KMS-11 (cell line): Measurements from ENCODE around the gene CAMK1.

ENCODE experiments used
- H2AFZ ChIP-seq: fragments of 200-600 bp; sonication (generic); 2 replicates; pipeline ENCODE4 v1.6.1; 2016; ENCODE audit warnings: antibody characterized with exemption, mixed run types, low read depth
- H3K27ac ChIP-seq: fragments of 200-600 bp; sonication (generic); 2 replicates; pipeline ENCODE4 v1.6.1; 2016; ENCODE audit warnings: mild to moderate bottlenecking, mixed run types
- H3K27me3 ChIP-seq: fragments of 200-600 bp; sonication (generic); 2 replicates; pipeline ENCODE4 v1.6.1; 2017; ENCODE audit warnings: mild to moderate bottlenecking, low read depth, mixed run types, moderate library complexity; ENCODE audit not compliant: insufficient read depth
- H3K36me3 ChIP-seq: fragments of 200-600 bp; sonication (generic); 2 replicates; pipeline ENCODE4 v1.6.1; 2017; ENCODE audit warnings: mild to moderate bottlenecking, mixed run types; ENCODE audit not compliant: insufficient read depth
- H3K4me1 ChIP-seq: fragments of 200-600 bp; sonication (generic); 2 replicates; pipeline ENCODE4 v1.6.1; 2016; ENCODE audit warnings: mild to moderate bottlenecking, low read depth, mixed run types; ENCODE audit not compliant: poor library complexity, severe bottlenecking
- H3K4me2 ChIP-seq: fragments of 200-600 bp; sonication (generic); 2 replicates; pipeline ENCODE4 v1.7.0; 2016; ENCODE audit warnings: mild to moderate bottlenecking, mixed run types
- H3K4me3 ChIP-seq: fragments of 200-600 bp; sonication (generic); IDR thresholded peaks from 2 replicates; pipeline ENCODE4 v1.6.1; 2017; ENCODE audit warnings: low read depth, low read length, mixed read lengths; ENCODE audit not compliant: insufficient read depth
- H3K79me2 ChIP-seq: fragments of 200-600 bp; sonication (generic); 2 replicates; pipeline ENCODE4 v1.6.1; 2016; ENCODE audit warnings: low read depth, mixed run types; ENCODE audit not compliant: insufficient read depth
- H3K9ac ChIP-seq: fragments of 200-600 bp; sonication (generic); 2 replicates; pipeline ENCODE4 v1.6.1; 2016; ENCODE audit warnings: mild to moderate bottlenecking, mixed run types
- H4K20me1 ChIP-seq: fragments of 200-600 bp; sonication (generic); 2 replicates; pipeline ENCODE4 v1.6.1; 2016; ENCODE audit warnings: mild to moderate bottlenecking, mixed run types; ENCODE audit not compliant: insufficient read depth
- TF ChIP-seq, protein P1 (sequence below): fragments of 200-600 bp; sonication (generic); conservative IDR thresholded peaks from 2 replicates; pipeline ENCODE4 v1.6.1; 2017; ENCODE audit warnings: low read depth, mild to moderate bottlenecking, antibody characterized with exemption, low read length, moderate library complexity, mixed read lengths

CAMK1 gene

GRCh38 chr3:9749296-9749644, 20.5 kb downstream of the CAMK1 start:
- peak overlapping the region; percentile 27; the same call in 1 of the 2 replicates for H3K27ac ChIP-seq
- peaks cover 4% of the 10 kb centered on the region for H3K4me1 ChIP-seq
- H2AFZ ChIP-seq, result peak overlapping the region; percentile 85; the same call in 1 of the 2 replicates
- H3K79me2 ChIP-seq, result no peaks in the 10 kb centered on the region
- TF ChIP-seq, protein P1, sequence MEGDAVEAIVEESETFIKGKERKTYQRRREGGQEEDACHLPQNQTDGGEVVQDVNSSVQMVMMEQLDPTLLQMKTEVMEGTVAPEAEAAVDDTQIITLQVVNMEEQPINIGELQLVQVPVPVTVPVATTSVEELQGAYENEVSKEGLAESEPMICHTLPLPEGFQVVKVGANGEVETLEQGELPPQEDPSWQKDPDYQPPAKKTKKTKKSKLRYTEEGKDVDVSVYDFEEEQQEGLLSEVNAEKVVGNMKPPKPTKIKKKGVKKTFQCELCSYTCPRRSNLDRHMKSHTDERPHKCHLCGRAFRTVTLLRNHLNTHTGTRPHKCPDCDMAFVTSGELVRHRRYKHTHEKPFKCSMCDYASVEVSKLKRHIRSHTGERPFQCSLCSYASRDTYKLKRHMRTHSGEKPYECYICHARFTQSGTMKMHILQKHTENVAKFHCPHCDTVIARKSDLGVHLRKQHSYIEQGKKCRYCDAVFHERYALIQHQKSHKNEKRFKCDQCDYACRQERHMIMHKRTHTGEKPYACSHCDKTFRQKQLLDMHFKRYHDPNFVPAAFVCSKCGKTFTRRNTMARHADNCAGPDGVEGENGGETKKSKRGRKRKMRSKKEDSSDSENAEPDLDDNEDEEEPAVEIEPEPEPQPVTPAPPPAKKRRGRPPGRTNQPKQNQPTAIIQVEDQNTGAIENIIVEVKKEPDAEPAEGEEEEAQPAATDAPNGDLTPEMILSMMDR, result no peak
- no peaks in the 10 kb centered on the region for H4K20me1 ChIP-seq
- peak overlapping the region; percentile 28; the same call in 1 of the 2 replicates for H3K9ac ChIP-seq
- no peaks in the 10 kb centered on the region for H3K36me3 ChIP-seq
- H3K4me3 ChIP-seq, result no peak overlapping the region
- no peaks in the 10 kb centered on the region for H3K27me3 ChIP-seq
- peak overlapping the region; percentile 54 for H3K4me2 ChIP-seq

GRCh38 chr3:9748031-9748430, 21.7 kb downstream of the CAMK1 start:
- Histone ChIP-seq H3K9ac (no peak overlapping the region), H3K27ac (no peak overlapping the region), H3K4me3 (no peak overlapping the region), H4K20me1 (no peaks in the 10 kb centered on the region), H3K79me2 (no peaks in the 10 kb centered on the region), H3K4me1 (peaks cover 4% of the 10 kb centered on the region), H3K36me3 (no peaks in the 10 kb centered on the region), H3K4me2 (no peak overlapping the region), H2AFZ (no peak overlapping the region), H3K27me3 (no peaks in the 10 kb centered on the region)
- TF ChIP-seq, protein P1, result no peak

- TF ChIP-seq, protein P1, result no peak
- H3K4me2 ChIP-seq, result no peak overlapping the region
- no peak overlapping the region for H2AFZ ChIP-seq
- H3K36me3 ChIP-seq, result no peaks in the 10 kb centered on the region
- no peak overlapping the region for H3K9ac ChIP-seq
- no peaks in the 10 kb centered on the region for H3K79me2 ChIP-seq
- peaks cover 4% of the 10 kb centered on the region for H3K4me1 ChIP-seq
- no peak overlapping the region for H3K27ac ChIP-seq
- no peaks in the 10 kb centered on the region for H4K20me1 ChIP-seq
- H3K27me3 ChIP-seq, result no peaks in the 10 kb centered on the region
- no peak overlapping the region for H3K4me3 ChIP-seq
Observed at GRCh38 chr3:9747267-9747666, 22.5 kb downstream of the CAMK1 start.

DNA sequence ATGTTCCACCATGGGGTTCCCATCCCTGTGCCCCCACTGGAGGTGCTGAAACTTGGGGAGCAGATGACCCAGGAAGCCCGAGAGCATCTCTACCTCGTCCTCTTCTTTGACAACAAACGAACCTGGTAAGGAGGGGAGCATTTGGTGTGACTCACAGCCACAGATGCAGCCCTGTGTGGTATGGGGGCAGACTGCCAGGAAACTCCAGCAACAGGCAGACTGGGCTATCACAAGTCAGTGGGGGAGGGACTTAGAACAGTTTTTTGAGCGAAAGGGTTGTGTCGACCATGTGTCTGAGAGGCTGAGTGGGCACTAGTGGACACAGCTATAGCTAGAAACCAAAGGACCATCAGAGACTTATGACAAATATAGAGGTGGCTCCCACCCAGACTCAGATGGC, 23.4 kb downstream of the CAMK1 start:
- TF ChIP-seq, protein P1, result no peak
- Histone ChIP-seq H3K27me3 (no peaks in the 10 kb centered on the region), H2AFZ (no peak overlapping the region), H3K9ac (no peak overlapping the region), H4K20me1 (no peaks in the 10 kb centered on the region), H3K36me3 (no peaks in the 10 kb centered on the region), H3K4me3 (no peak overlapping the region), H3K4me1 (peaks cover 4% of the 10 kb centered on the region), H3K79me2 (no peaks in the 10 kb centered on the region), H3K27ac (no peak overlapping the region), H3K4me2 (no peak overlapping the region)
